Measurements from ENCODE around the gene BLM.

DNA sequence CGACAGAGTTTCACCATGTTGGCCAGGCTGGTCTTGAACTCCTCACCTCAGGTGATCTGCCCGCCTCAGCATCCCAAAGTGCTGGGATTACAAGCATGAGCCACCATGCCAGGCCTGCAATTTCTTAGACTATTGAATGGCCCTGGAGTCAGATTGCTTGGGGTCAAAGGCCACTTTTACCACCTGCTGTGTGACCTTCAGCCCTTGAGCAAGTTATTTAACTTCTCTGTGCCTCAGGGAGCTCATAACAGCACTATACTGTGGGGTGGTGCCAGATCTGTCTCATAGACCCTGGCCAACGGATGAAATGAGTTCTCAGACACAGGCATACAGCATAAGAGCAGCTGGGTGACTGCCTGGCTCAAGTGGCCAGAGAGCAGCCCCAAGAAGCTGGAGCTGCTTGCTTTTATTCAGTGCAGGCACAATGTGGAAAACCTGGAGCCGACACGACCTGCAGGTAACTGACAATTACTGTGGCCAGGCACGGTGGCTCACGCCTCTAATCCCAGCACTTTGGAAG is 106.4 kb downstream of the BLM start:
- no peak for TF ChIP-seq FOXP2 (optimal IDR thresholded peaks at IDR 0.05; ENCODE audit: borderline replicate concordance, extremely low read depth, extremely low read length, insufficient read depth)
- TF ChIP-seq POLR2AphosphoS5 (IDR thresholded peaks at IDR 0.05; ENCODE audit: low read depth, low read length), result no peak
- no peak for TF ChIP-seq SIN3A (IDR thresholded peaks at IDR 0.05; ENCODE audit: borderline replicate concordance, insufficient read depth, low read length)
- TF ChIP-seq, protein P1, sequence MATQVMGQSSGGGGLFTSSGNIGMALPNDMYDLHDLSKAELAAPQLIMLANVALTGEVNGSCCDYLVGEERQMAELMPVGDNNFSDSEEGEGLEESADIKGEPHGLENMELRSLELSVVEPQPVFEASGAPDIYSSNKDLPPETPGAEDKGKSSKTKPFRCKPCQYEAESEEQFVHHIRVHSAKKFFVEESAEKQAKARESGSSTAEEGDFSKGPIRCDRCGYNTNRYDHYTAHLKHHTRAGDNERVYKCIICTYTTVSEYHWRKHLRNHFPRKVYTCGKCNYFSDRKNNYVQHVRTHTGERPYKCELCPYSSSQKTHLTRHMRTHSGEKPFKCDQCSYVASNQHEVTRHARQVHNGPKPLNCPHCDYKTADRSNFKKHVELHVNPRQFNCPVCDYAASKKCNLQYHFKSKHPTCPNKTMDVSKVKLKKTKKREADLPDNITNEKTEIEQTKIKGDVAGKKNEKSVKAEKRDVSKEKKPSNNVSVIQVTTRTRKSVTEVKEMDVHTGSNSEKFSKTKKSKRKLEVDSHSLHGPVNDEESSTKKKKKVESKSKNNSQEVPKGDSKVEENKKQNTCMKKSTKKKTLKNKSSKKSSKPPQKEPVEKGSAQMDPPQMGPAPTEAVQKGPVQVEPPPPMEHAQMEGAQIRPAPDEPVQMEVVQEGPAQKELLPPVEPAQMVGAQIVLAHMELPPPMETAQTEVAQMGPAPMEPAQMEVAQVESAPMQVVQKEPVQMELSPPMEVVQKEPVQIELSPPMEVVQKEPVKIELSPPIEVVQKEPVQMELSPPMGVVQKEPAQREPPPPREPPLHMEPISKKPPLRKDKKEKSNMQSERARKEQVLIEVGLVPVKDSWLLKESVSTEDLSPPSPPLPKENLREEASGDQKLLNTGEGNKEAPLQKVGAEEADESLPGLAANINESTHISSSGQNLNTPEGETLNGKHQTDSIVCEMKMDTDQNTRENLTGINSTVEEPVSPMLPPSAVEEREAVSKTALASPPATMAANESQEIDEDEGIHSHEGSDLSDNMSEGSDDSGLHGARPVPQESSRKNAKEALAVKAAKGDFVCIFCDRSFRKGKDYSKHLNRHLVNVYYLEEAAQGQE (IDR thresholded peaks at IDR 0.05; ENCODE audit: insufficient read depth in 1 of 2, low read depth in 2 of 2, low read length in 2 of 2), result no peak
